Effector memory CD8-positive, alpha-beta T cell (primary cell): Measurements from ENCODE around the gene GADD45G.

Experiments
- ATAC-seq: fragments of 150-1000 bp; cut with Tn5 transposase; replicated peaks from 2 replicates; pipeline ENCODE4 v1.10.0; 2021; ENCODE audit warnings: mild to moderate bottlenecking, moderate library complexity
- DNase-seq, 3 experiments: peaks; one replicate each; pipeline ENCODE4 v3.0.0; 2021
- H3K27ac Mint-ChIP-seq, 2 donors: one replicate each; pipeline ENCODE4 v1.8.0; 2022; ENCODE audit warnings: mild to moderate bottlenecking in 2 of 2, mixed read lengths in 2 of 2, moderate library complexity in 2 of 2
- H3K27me3 Mint-ChIP-seq, 2 donors: one replicate each; pipeline ENCODE4 v1.8.0; 2022; ENCODE audit warnings: mixed read lengths in 2 of 2
- H3K36me3 Mint-ChIP-seq: one replicate; pipeline ENCODE4 v1.8.0; 2022; ENCODE audit warnings: mild to moderate bottlenecking, moderate library complexity, mixed read lengths; ENCODE audit not compliant: insufficient read depth
- H3K4me1 Mint-ChIP-seq, 2 donors: one replicate each; pipeline ENCODE4 v1.8.0; 2022; ENCODE audit warnings: low read depth in 2 of 2, mixed read lengths in 2 of 2
- H3K4me3 Mint-ChIP-seq, 2 donors: one replicate each; pipeline ENCODE4 v1.8.0; 2022; ENCODE audit warnings: mild to moderate bottlenecking in 2 of 2, mixed read lengths in 2 of 2, moderate library complexity in 2 of 2
- H3K9me3 Mint-ChIP-seq, 2 donors: one replicate each; pipeline ENCODE4 v1.8.0; 2022; ENCODE audit warnings: mixed read lengths in 2 of 2

The GADD45G gene

GRCh38 chr9:89608641-89609335 lies 4.0 kb downstream of the GADD45G start:
- peaks cover 14% of the 10 kb centered on the region for H3K36me3 Mint-ChIP-seq
- H3K27me3 Mint-ChIP-seq = peaks cover 24 to 32% of the 10 kb centered on the region in 2 donors
- no peak overlapping the region for H3K27ac Mint-ChIP-seq
- H3K4me3 Mint-ChIP-seq = no peak overlapping the region
- no peak for ATAC-seq
- peaks cover 9 to 15% of the 10 kb centered on the region in 2 donors for H3K4me1 Mint-ChIP-seq
- H3K9me3 Mint-ChIP-seq = no peaks in the 10 kb centered on the region
- no peak for DNase-seq

GRCh38 chr9:89609426-89610006 lies 4.7 kb downstream of the GADD45G start:
- Mint-ChIP-seq H3K9me3 (no peaks in the 10 kb centered on the region), H3K36me3 (peaks cover 12% of the 10 kb centered on the region), H3K27ac (no peak overlapping the region), H3K4me3 (no peak overlapping the region), H3K27me3 (peaks cover 24 to 35% of the 10 kb centered on the region in 2 donors), H3K4me1 (peaks cover 9 to 15% of the 10 kb centered on the region in 2 donors)
- DNase-seq = no peak
- no peak for ATAC-seq

GRCh38 chr9:89610391-89610925 lies 5.6 kb downstream of the GADD45G start:
- ATAC-seq = no peak
- Mint-ChIP-seq H3K27me3 (peaks cover 24 to 44% of the 10 kb centered on the region in 2 donors), H3K27ac (no peak overlapping the region), H3K4me1 (peaks cover 6 to 8% of the 10 kb centered on the region in 2 donors), H3K36me3 (peaks cover 3% of the 10 kb centered on the region), H3K4me3 (no peak overlapping the region), H3K9me3 (no peaks in the 10 kb centered on the region)
- DNase-seq = no peak

- peaks cover 27 to 48% of the 10 kb centered on the region in 2 donors for H3K27me3 Mint-ChIP-seq
- ATAC-seq (no peak), DNase-seq (no peak)
- H3K4me1 Mint-ChIP-seq = peaks cover 2% of the 10 kb centered on the region in 2 donors
- no peak overlapping the region for H3K27ac Mint-ChIP-seq
- H3K4me3 Mint-ChIP-seq = no peak overlapping the region
- H3K9me3 Mint-ChIP-seq = no peaks in the 10 kb centered on the region
- H3K36me3 Mint-ChIP-seq = peaks cover 2% of the 10 kb centered on the region
These were observed 6.6 kb downstream of the GADD45G start for GRCh38 chr9:89611425-89611824.

- ATAC-seq (no peak), DNase-seq (no peak)
- no peaks in the 10 kb centered on the region for H3K9me3 Mint-ChIP-seq
- H3K27me3 Mint-ChIP-seq = peaks cover 37 to 50% of the 10 kb centered on the region in 2 donors
- H3K27ac Mint-ChIP-seq = no peak overlapping the region
- no peak overlapping the region for H3K4me3 Mint-ChIP-seq
- no peaks in the 10 kb centered on the region for H3K4me1 Mint-ChIP-seq
- peaks cover 2% of the 10 kb centered on the region for H3K36me3 Mint-ChIP-seq
These were observed 7.9 kb downstream of the GADD45G start for GRCh38 chr9:89612566-89613278.

GRCh38 chr9:89613912-89614892 lies 9.4 kb downstream of the GADD45G start:
- H3K9me3 Mint-ChIP-seq = no peaks in the 10 kb centered on the region
- H3K36me3 Mint-ChIP-seq = peaks cover 2% of the 10 kb centered on the region
- H3K4me1 Mint-ChIP-seq = no peaks in the 10 kb centered on the region
- ATAC-seq (no peak), DNase-seq (no peak)
- peaks cover 38 to 48% of the 10 kb centered on the region in 2 donors for H3K27me3 Mint-ChIP-seq
- no peak overlapping the region for H3K27ac Mint-ChIP-seq
- H3K4me3 Mint-ChIP-seq = no peak overlapping the region

GRCh38 chr9:89615661-89616060 lies 10.8 kb downstream of the GADD45G start:
- H3K4me3 Mint-ChIP-seq = no peak overlapping the region
- no peak overlapping the region for H3K27ac Mint-ChIP-seq
- no peaks in the 10 kb centered on the region for H3K4me1 Mint-ChIP-seq
- ATAC-seq (no peak), DNase-seq (no peak)
- H3K9me3 Mint-ChIP-seq = no peaks in the 10 kb centered on the region
- H3K36me3 Mint-ChIP-seq = peaks cover 2% of the 10 kb centered on the region
- H3K27me3 Mint-ChIP-seq = peaks cover 38 to 46% of the 10 kb centered on the region in 2 donors

- no peak overlapping the region for H3K4me3 Mint-ChIP-seq
- ATAC-seq = no peak
- H3K27ac Mint-ChIP-seq = no peak overlapping the region
- H3K9me3 Mint-ChIP-seq = no peaks in the 10 kb centered on the region
- peaks cover 38% of the 10 kb centered on the region in 2 donors for H3K27me3 Mint-ChIP-seq
- no peak for DNase-seq
- H3K4me1 Mint-ChIP-seq = no peaks in the 10 kb centered on the region
- peaks cover 2% of the 10 kb centered on the region for H3K36me3 Mint-ChIP-seq
These were observed 11.6 kb downstream of the GADD45G start for GRCh38 chr9:89616411-89616810.

- ATAC-seq (no peak), DNase-seq (no peak)
- no peak overlapping the region for H3K4me3 Mint-ChIP-seq
- H3K36me3 Mint-ChIP-seq = peaks cover 2% of the 10 kb centered on the region
- no peak overlapping the region for H3K27ac Mint-ChIP-seq
- peaks cover 22 to 38% of the 10 kb centered on the region in 2 donors for H3K27me3 Mint-ChIP-seq
- no peaks in the 10 kb centered on the region for H3K4me1 Mint-ChIP-seq
- no peaks in the 10 kb centered on the region for H3K9me3 Mint-ChIP-seq
These were observed 13.2 kb downstream of the GADD45G start for GRCh38 chr9:89617978-89618377.

GRCh38 chr9:89619019-89619418 lies 14.2 kb downstream of the GADD45G start:
- no peaks in the 10 kb centered on the region for H3K9me3 Mint-ChIP-seq
- H3K4me1 Mint-ChIP-seq = no peaks in the 10 kb centered on the region
- no peak overlapping the region for H3K27ac Mint-ChIP-seq
- H3K27me3 Mint-ChIP-seq = peaks cover 21 to 43% of the 10 kb centered on the region in 2 donors
- ATAC-seq (no peak), DNase-seq (no peak)
- no peak overlapping the region for H3K4me3 Mint-ChIP-seq
- peaks cover 2% of the 10 kb centered on the region for H3K36me3 Mint-ChIP-seq

GRCh38 chr9:89619424-89620138 lies 14.8 kb downstream of the GADD45G start:
- H3K36me3 Mint-ChIP-seq = peaks cover 2% of the 10 kb centered on the region
- ATAC-seq = no peak
- no peak overlapping the region for H3K27ac Mint-ChIP-seq
- no peak for DNase-seq
- no peaks in the 10 kb centered on the region for H3K4me1 Mint-ChIP-seq
- H3K9me3 Mint-ChIP-seq = no peaks in the 10 kb centered on the region
- H3K27me3 Mint-ChIP-seq = peaks cover 21 to 45% of the 10 kb centered on the region in 2 donors
- no peak overlapping the region for H3K4me3 Mint-ChIP-seq

- no peak for DNase-seq
- no peak overlapping the region for H3K27ac Mint-ChIP-seq
- no peak for ATAC-seq
- no peaks in the 10 kb centered on the region for H3K4me1 Mint-ChIP-seq
- H3K36me3 Mint-ChIP-seq = no peaks in the 10 kb centered on the region
- H3K9me3 Mint-ChIP-seq = no peaks in the 10 kb centered on the region
- no peak overlapping the region for H3K4me3 Mint-ChIP-seq
- H3K27me3 Mint-ChIP-seq = peaks cover 16 to 42% of the 10 kb centered on the region in 2 donors
These were observed 16.2 kb downstream of the GADD45G start for GRCh38 chr9:89621031-89621430.
